HFFc6 (cell line): Measurements from ENCODE around the gene CD2. TPM values are rescaled to one million over a fixed set of nuclear protein-coding genes. Genes with fewer than 3 reads are reported as not detected.

Source experiments
- DNase-seq: peaks from one replicate; pipeline ENCODE4 v3.0.0-alpha.2; 2018
- H3K27ac Mint-ChIP-seq: 2 replicates; pipeline ENCODE4 v1.8.0; 2020; ENCODE audit warnings: mild to moderate bottlenecking, mixed read lengths
- H3K27me3 Mint-ChIP-seq: 2 replicates; pipeline ENCODE4 v1.8.0; 2021; ENCODE audit warnings: mild to moderate bottlenecking, moderate library complexity, mixed read lengths; ENCODE audit not compliant: insufficient read depth
- H3K36me3 Mint-ChIP-seq: 2 replicates; pipeline ENCODE4 v1.8.0; 2021; ENCODE audit warnings: low read depth, mixed read lengths
- H3K4me1 Mint-ChIP-seq: 2 replicates; pipeline ENCODE4 v1.8.0; 2020; ENCODE audit warnings: low read depth, mixed read lengths
- H3K4me3 Mint-ChIP-seq: 2 replicates; pipeline ENCODE4 v1.8.0; 2020; ENCODE audit warnings: mild to moderate bottlenecking, moderate library complexity, mixed read lengths
- H3K9me3 Mint-ChIP-seq: 2 replicates; pipeline ENCODE4 v1.8.0; 2020; ENCODE audit warnings: mild to moderate bottlenecking, mixed read lengths
- CTCF ChIP-seq: fragments of 200-600 bp; sonication (generic); IDR thresholded peaks from 2 replicates; pipeline ENCODE4 v1.5.0; 2021; ENCODE audit warnings: antibody characterized with exemption, mild to moderate bottlenecking
- long read RNA-seq: library from polyadenylated mRNA; unstranded; transcript quantifications from one replicate; pipeline ENCODE4 v2.0.0, GENCODE V29; 2019
- total RNA-seq, 6 experiments: library from RNA; stranded (reverse); fragmentation: NEBNext Ultra II Directional; extraction: Animal tissue kit (Norgen Biotek cat#: 25700); gene quantifications; 2 replicates in 1 of 6; 3 replicates in 5 of 6; pipeline ENCODE4 v1.2.3, GENCODE V29; 2021

Gene CD2, protein sequence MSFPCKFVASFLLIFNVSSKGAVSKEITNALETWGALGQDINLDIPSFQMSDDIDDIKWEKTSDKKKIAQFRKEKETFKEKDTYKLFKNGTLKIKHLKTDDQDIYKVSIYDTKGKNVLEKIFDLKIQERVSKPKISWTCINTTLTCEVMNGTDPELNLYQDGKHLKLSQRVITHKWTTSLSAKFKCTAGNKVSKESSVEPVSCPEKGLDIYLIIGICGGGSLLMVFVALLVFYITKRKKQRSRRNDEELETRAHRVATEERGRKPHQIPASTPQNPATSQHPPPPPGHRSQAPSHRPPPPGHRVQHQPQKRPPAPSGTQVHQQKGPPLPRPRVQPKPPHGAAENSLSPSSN
- total RNA-seq, result not detected
- long read RNA-seq, result 0 reads

DNA sequence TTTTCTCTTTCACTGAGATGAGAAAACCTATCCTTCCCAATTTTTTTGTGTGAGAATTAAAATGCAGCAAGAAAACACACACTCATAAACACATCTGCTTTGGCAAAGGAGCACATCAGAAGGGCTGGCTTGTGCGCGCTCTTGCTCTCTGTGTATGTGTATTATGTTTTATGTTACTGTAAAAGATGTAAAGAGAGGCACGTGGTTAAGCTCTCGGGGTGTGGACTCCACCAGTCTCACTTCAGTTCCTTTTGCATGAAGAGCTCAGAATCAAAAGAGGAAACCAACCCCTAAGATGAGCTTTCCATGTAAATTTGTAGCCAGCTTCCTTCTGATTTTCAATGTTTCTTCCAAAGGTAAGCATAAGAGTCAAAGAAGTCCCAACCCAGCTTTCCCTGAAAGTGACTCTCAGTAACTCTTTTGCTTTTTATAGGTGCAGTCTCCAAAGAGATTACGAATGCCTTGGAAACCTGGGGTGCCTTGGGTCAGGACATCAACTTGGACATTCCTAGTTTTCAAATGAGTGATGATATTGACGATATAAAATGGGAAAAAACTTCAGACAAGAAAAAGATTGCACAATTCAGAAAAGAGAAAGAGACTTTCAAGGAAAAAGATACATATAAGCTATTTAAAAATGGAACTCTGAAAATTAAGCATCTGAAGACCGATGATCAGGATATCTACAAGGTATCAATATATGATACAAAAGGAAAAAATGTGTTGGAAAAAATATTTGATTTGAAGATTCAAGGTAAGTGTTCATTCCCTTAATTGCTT, at the start of gene CD2:
TSS of gene CD2 (plus strand) at position 233 of the 780 bp plus-strand sequence. CDS start at position 296, 63 bp downstream.
- Mint-ChIP-seq H3K4me1 (no peaks in the 10 kb centered on the region), H3K36me3 (no peaks in the 10 kb centered on the region), H3K9me3 (no peaks in the 10 kb centered on the region), H3K27me3 (peaks cover 8% of the 10 kb centered on the region), H3K27ac (no peak within 1 kb of the TSS), H3K4me3 (no peak within 1 kb of the TSS)
- no peak for DNase-seq
- TF ChIP-seq CTCF, result no peak

GRCh38 chr1:116706123-116706522, 48.1 kb upstream of the CD2 start:
- H3K27ac Mint-ChIP-seq, result no peak overlapping the region
- no peaks in the 10 kb centered on the region for H3K4me1 Mint-ChIP-seq
- no peaks in the 10 kb centered on the region for H3K36me3 Mint-ChIP-seq
- DNase-seq, result no peak
- H3K9me3 Mint-ChIP-seq, result no peaks in the 10 kb centered on the region
- TF ChIP-seq CTCF, result no peak
- no peak overlapping the region for H3K4me3 Mint-ChIP-seq
- peaks cover 13% of the 10 kb centered on the region for H3K27me3 Mint-ChIP-seq

- no peaks in the 10 kb centered on the region for H3K4me1 Mint-ChIP-seq
- H3K27me3 Mint-ChIP-seq, result peaks cover 13% of the 10 kb centered on the region
- no peak overlapping the region for H3K4me3 Mint-ChIP-seq
- DNase-seq, result no peak
- H3K27ac Mint-ChIP-seq, result no peak overlapping the region
- no peaks in the 10 kb centered on the region for H3K9me3 Mint-ChIP-seq
- TF ChIP-seq CTCF, result no peak
- no peaks in the 10 kb centered on the region for H3K36me3 Mint-ChIP-seq
Observed at GRCh38 chr1:116706841-116707240, 47.4 kb upstream of the CD2 start.

- DNase-seq, result no peak
- H3K27ac Mint-ChIP-seq, result no peak overlapping the region
- H3K4me1 Mint-ChIP-seq, result no peaks in the 10 kb centered on the region
- H3K36me3 Mint-ChIP-seq, result no peaks in the 10 kb centered on the region
- no peak overlapping the region for H3K4me3 Mint-ChIP-seq
- TF ChIP-seq CTCF, result no peak
- peaks cover 15% of the 10 kb centered on the region for H3K27me3 Mint-ChIP-seq
- no peaks in the 10 kb centered on the region for H3K9me3 Mint-ChIP-seq
Observed at GRCh38 chr1:116708255-116708900, 45.9 kb upstream of the CD2 start.

DNA sequence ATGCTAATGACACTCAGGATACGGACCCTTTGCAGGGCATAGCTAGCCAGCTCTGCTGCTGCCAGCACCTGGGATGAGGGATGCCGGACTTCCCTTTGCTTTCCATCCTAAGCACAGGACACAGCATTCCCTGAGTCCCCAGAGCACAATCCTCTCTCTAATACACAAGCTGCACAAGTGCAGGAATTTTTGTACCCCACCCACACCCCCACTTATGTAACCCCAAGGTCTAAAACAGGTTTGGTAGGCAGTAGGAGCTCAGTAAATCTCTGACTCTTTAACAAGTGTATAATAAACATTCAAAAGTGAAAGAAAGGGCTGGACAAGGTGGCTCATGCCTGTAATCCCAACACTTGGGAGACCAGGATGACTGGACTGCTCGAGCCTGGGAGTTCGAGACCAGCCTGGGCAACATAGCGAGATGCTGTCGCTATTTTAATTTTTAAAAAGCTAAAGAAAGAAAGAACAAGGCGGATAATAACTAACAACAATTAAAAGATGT, 44.5 kb upstream of the CD2 start:
- Mint-ChIP-seq H3K4me3 (no peak overlapping the region), H3K36me3 (no peaks in the 10 kb centered on the region), H3K27me3 (peaks cover 13% of the 10 kb centered on the region), H3K9me3 (no peaks in the 10 kb centered on the region), H3K4me1 (no peaks in the 10 kb centered on the region), H3K27ac (no peak overlapping the region)
- DNase-seq, result no peak
- TF ChIP-seq CTCF, result no peak
